GM23338 (cell line): ENCODE data around the gene TNS4. TPM values are rescaled to one million over a fixed set of nuclear protein-coding genes. Genes with fewer than 3 reads are reported as not detected.

Experiments used
- ATAC-seq: fragments of 200-7000 bp; cut with Tn5 transposase; 3 replicates; pipeline ENCODE4 v1.9.1; 2020
- DNase-seq: peaks from one replicate; pipeline ENCODE4 v3.0.0-alpha.2; 2015; ENCODE audit warnings: low spot score
- H2AFZ ChIP-seq: fragments of 200-600 bp; sonication (generic); 2 replicates; pipeline ENCODE4 v1.8.0; 2016; ENCODE audit warnings: antibody characterized with exemption, mild to moderate bottlenecking, moderate library complexity
- H3F3A ChIP-seq: fragments of 200-600 bp; sonication (generic); replicated peaks from 2 replicates; pipeline ENCODE4 v1.8.0; 2017; ENCODE audit warnings: antibody characterized with exemption, mixed run types, low read depth
- H3K27ac ChIP-seq: fragments of 200-600 bp; sonication (generic); 2 replicates; pipeline ENCODE4 v1.6.1; 2016; ENCODE audit warnings: low read depth
- H3K27me3 ChIP-seq: fragments of 200-600 bp; sonication (generic); 2 replicates; pipeline ENCODE4 v1.8.0; 2016; ENCODE audit warnings: mild to moderate bottlenecking, mixed run types, moderate library complexity; ENCODE audit not compliant: insufficient read depth
- H3K36me3 ChIP-seq: fragments of 200-600 bp; sonication (generic); 2 replicates; pipeline ENCODE4 v1.8.0; 2016; ENCODE audit warnings: mild to moderate bottlenecking; ENCODE audit not compliant: insufficient read depth
- H3K4me1 ChIP-seq: fragments of 200-600 bp; sonication (generic); 2 replicates; pipeline ENCODE4 v1.8.0; 2016; ENCODE audit warnings: mild to moderate bottlenecking, moderate library complexity; ENCODE audit not compliant: insufficient read depth
- H3K4me2 ChIP-seq: fragments of 200-600 bp; sonication (generic); 2 replicates; pipeline ENCODE4 v1.7.1; 2017; ENCODE audit warnings: mixed run types
- H3K4me3 ChIP-seq: fragments of 200-600 bp; sonication (generic); 2 replicates; pipeline ENCODE4 v1.6.1; 2016; ENCODE audit warnings: mixed run types
- H3K79me2 ChIP-seq: fragments of 200-600 bp; sonication (generic); replicated peaks from 2 replicates; pipeline ENCODE4 v1.8.0; 2017; ENCODE audit warnings: mild to moderate bottlenecking; ENCODE audit not compliant: insufficient read depth
- H3K9me2 ChIP-seq: fragments of 200-600 bp; sonication (generic); 2 replicates; pipeline ENCODE4 v1.8.0; 2017; ENCODE audit not compliant: insufficient read depth
- H4K20me1 ChIP-seq: fragments of 200-600 bp; sonication (generic); replicated peaks from 2 replicates; pipeline ENCODE4 v1.8.0; 2017; ENCODE audit warnings: mild to moderate bottlenecking; ENCODE audit not compliant: insufficient read depth
- H3K27ac Mint-ChIP-seq: 2 replicates; pipeline ENCODE4 v1.8.0; 2020; ENCODE audit warnings: inconsistent platforms, mild to moderate bottlenecking, moderate library complexity, mixed read lengths
- H3K27me3 Mint-ChIP-seq: 3 replicates; pipeline ENCODE4 v1.8.0; 2022; ENCODE audit warnings: low read depth, mild to moderate bottlenecking, moderate library complexity, mixed read lengths, inconsistent platforms; ENCODE audit not compliant: insufficient read depth, poor library complexity
- H3K36me3 Mint-ChIP-seq: 3 replicates; pipeline ENCODE4 v1.8.0; 2021; ENCODE audit warnings: low read depth, mild to moderate bottlenecking, inconsistent platforms, moderate library complexity, mixed read lengths
- H3K4me1 Mint-ChIP-seq: 3 replicates; pipeline ENCODE4 v1.8.0; 2020; ENCODE audit warnings: mild to moderate bottlenecking, inconsistent platforms, mixed read lengths
- H3K4me3 Mint-ChIP-seq: 3 replicates; pipeline ENCODE4 v1.8.0; 2021; ENCODE audit warnings: moderate library complexity, mild to moderate bottlenecking, inconsistent platforms, mixed read lengths
- H3K9me3 Mint-ChIP-seq: 3 replicates; pipeline ENCODE4 v1.8.0; 2020; ENCODE audit warnings: moderate library complexity, mild to moderate bottlenecking, inconsistent platforms, mixed read lengths
- CREB1 ChIP-seq: fragments of 250-450 bp; sonication (Bioruptor Pico); IDR thresholded peaks from 2 replicates; pipeline ENCODE4 v1.5.0; 2020; ENCODE audit warnings: low read depth, mild to moderate bottlenecking, moderate library complexity
- EZH2 ChIP-seq: fragments of 200-600 bp; sonication (generic); IDR thresholded peaks from one replicate; pipeline ENCODE4 v1.8.0; 2017; ENCODE audit warnings: antibody characterized with exemption, mild to moderate bottlenecking, low read depth; ENCODE audit not compliant: unreplicated experiment
- EZH2phosphoT487 ChIP-seq: fragments of 200-600 bp; sonication (generic); IDR thresholded peaks from one replicate; pipeline ENCODE4 v1.8.1; 2018; ENCODE audit warnings: antibody characterized with exemption; ENCODE audit not compliant: unreplicated experiment
- POLR2AphosphoS5 ChIP-seq: IDR thresholded peaks from 2 replicates; pipeline ENCODE4 v1.6.1; 2016; ENCODE audit warnings: antibody characterized with exemption, low read depth
- polyA plus RNA-seq: library from polyadenylated mRNA; unstranded; fragments of >200 nt; fragmentation: Nextera tagmentation; extraction: Ambion mirVana; gene quantifications from 2 replicates; pipeline ENCODE4 v1.2.1, GENCODE V29; 2016
- total RNA-seq: library from RNA; depleted of rRNA; stranded (reverse); fragments of >200 nt; shearing (Covaris generic); gene quantifications from 2 replicates; pipeline ENCODE4 v1.2.3, GENCODE V29; 2014
- TF ChIP-seq, protein P1 (sequence below): IDR thresholded peaks from 2 replicates; pipeline ENCODE4 v1.6.1; 2016; ENCODE audit warnings: antibody characterized with exemption
- TF ChIP-seq, protein P2 (sequence below), 2 experiments: fragments of 200-600 bp in 1 of 2; sonication (generic) in 1 of 2; conservative IDR thresholded peaks; 2 replicates each; pipeline versions ENCODE4 v1.5.1 to v1.6.1; 2016 to 2017; ENCODE audit warnings: antibody characterized with exemption in 2 of 2, low read depth in 2 of 2, mild to moderate bottlenecking in 2 of 2, moderate library complexity in 1 of 2
- TF ChIP-seq, protein P3 (sequence below): IDR thresholded peaks from one replicate; pipeline ENCODE4 v1.6.1; 2018; ENCODE audit warnings: antibody characterized with exemption; ENCODE audit not compliant: unreplicated experiment

The TNS4 gene
- total and polyA plus RNA-seq, 2 experiments from 2014 or later: 0.31 to 4.9 TPM

DNA sequence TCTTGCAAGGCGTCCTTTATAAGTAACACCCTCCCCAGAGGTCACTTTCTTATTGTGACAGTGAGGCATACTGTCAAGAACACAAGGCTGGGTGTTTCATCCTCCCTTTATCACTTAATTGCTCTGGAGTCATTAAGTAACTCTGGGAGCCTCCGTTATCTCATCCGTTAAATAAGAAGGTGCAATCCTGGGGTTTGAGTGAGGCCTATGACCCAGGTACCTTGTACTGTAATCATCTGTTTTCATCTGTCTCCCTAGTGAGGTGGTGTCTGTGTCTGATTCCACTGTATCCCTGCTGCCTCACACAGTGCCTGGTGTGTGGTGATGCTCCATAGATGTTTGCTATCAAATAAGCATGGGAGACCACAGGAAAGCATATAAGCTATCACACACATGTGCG, 17.7 kb downstream of the TNS4 start:
- no peak for ATAC-seq
- no peaks in the 10 kb centered on the region for H3K27me3 ChIP-seq
- peaks cover 2% of the 10 kb centered on the region; the same call in 2 of the 3 replicates for H3K9me3 Mint-ChIP-seq
- no peak overlapping the region for H3K27ac ChIP-seq
- no peaks in the 10 kb centered on the region for H3K79me2 ChIP-seq
- no peaks in the 10 kb centered on the region for H3F3A ChIP-seq
- no peak for DNase-seq
- H4K20me1 ChIP-seq: no peaks in the 10 kb centered on the region
- H3K9me2 ChIP-seq: 0 out of 2 replicates have a peak, but pooled peaks cover 3% of the 10 kb centered on the region
- H3K36me3 ChIP-seq: no peaks in the 10 kb centered on the region
- H3K4me1 Mint-ChIP-seq: peaks cover 38% of the 10 kb centered on the region
- H2AFZ ChIP-seq: no peak overlapping the region
- no peak overlapping the region for H3K4me2 ChIP-seq
- H3K36me3 Mint-ChIP-seq: peaks cover 2% of the 10 kb centered on the region; the same call in 2 of the 3 replicates
- no peak overlapping the region for H3K4me3 Mint-ChIP-seq
- TF ChIP-seq, protein P1, sequence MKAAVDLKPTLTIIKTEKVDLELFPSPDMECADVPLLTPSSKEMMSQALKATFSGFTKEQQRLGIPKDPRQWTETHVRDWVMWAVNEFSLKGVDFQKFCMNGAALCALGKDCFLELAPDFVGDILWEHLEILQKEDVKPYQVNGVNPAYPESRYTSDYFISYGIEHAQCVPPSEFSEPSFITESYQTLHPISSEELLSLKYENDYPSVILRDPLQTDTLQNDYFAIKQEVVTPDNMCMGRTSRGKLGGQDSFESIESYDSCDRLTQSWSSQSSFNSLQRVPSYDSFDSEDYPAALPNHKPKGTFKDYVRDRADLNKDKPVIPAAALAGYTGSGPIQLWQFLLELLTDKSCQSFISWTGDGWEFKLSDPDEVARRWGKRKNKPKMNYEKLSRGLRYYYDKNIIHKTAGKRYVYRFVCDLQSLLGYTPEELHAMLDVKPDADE: no peak
- no peak for TF ChIP-seq POLR2AphosphoS5
- TF ChIP-seq, protein P2, sequence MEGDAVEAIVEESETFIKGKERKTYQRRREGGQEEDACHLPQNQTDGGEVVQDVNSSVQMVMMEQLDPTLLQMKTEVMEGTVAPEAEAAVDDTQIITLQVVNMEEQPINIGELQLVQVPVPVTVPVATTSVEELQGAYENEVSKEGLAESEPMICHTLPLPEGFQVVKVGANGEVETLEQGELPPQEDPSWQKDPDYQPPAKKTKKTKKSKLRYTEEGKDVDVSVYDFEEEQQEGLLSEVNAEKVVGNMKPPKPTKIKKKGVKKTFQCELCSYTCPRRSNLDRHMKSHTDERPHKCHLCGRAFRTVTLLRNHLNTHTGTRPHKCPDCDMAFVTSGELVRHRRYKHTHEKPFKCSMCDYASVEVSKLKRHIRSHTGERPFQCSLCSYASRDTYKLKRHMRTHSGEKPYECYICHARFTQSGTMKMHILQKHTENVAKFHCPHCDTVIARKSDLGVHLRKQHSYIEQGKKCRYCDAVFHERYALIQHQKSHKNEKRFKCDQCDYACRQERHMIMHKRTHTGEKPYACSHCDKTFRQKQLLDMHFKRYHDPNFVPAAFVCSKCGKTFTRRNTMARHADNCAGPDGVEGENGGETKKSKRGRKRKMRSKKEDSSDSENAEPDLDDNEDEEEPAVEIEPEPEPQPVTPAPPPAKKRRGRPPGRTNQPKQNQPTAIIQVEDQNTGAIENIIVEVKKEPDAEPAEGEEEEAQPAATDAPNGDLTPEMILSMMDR (conservative IDR thresholded peaks at IDR 0.05; ENCODE audit: low read depth in 2 of 2): no peak
- H3K4me1 ChIP-seq: peaks cover 23% of the 10 kb centered on the region
- H3K27ac Mint-ChIP-seq: no peak overlapping the region
- peaks cover 14% of the 10 kb centered on the region for H3K27me3 Mint-ChIP-seq
- H3K4me3 ChIP-seq: no peak overlapping the region

DNA sequence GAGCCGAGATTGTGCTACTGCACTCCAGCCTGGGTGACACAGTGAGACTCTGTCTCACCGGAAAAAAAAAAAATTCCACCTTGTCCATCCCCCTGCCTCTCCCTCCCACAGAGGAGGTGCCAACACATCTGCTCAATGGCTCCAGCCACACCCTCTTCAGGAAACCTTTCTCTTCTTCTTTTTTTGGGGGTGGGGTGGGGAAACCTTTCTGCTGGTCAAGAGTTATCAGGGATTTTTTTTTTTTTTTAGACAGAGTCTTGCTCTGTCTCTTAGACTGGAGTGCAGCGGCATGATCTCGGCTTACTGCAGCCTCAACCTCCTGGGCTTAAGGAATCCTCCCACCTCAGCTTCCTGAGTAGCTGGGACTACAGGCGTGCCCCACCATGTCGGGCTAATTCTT, 18.7 kb downstream of the TNS4 start:
- H4K20me1 ChIP-seq: no peaks in the 10 kb centered on the region
- Mint-ChIP-seq H3K36me3 (peaks cover 3% of the 10 kb centered on the region; the same call in 2 of the 3 replicates), H3K9me3 (peaks cover 2% of the 10 kb centered on the region; the same call in 2 of the 3 replicates), H3K4me3 (no peak overlapping the region), H3K4me1 (peaks cover 34% of the 10 kb centered on the region), H3K27ac (no peak overlapping the region), H3K27me3 (peaks cover 14% of the 10 kb centered on the region)
- H3K9me2 ChIP-seq: 0 out of 2 replicates have a peak, but pooled peaks cover 3% of the 10 kb centered on the region
- no peaks in the 10 kb centered on the region for H3K27me3 ChIP-seq
- H3K79me2 ChIP-seq: no peaks in the 10 kb centered on the region
- DNase-seq (no peak), ATAC-seq (no peak)
- H3K4me3 ChIP-seq: no peak overlapping the region
- H3K27ac ChIP-seq: no peak overlapping the region
- H3K4me2 ChIP-seq: no peak overlapping the region
- no peak overlapping the region for H2AFZ ChIP-seq
- TF ChIP-seq EZH2 (no peak), CREB1 (no peak)
- H3K4me1 ChIP-seq: peaks cover 23% of the 10 kb centered on the region
- H3F3A ChIP-seq: no peaks in the 10 kb centered on the region
- no peaks in the 10 kb centered on the region for H3K36me3 ChIP-seq

DNA sequence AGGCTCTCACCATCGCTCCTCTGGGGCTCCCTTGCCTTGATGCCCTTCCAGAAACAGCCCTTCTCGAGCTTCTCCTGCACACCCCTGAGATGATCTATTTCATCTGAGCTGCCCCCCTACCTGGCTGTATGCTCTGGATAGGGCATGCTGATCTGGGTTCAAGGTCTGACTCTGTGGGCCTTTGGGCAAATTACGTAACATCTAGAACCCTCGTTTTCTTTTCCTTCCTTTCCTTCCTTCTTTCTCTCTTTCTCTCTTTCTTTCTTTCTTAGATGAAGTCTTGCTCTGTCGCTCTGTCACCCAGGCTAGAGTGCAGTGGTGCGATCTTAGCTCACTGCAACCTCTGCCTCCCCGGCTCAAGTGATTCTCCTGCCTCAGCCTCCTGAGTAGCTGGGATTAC, 20.3 kb downstream of the TNS4 start:
- ATAC-seq: no peak
- H3K4me3 Mint-ChIP-seq: no peak overlapping the region; the same call in 2 of the 3 replicates
- H3K36me3 Mint-ChIP-seq: peaks cover 3% of the 10 kb centered on the region; the same call in 1 of the 3 replicates
- Histone ChIP-seq H3F3A (no peaks in the 10 kb centered on the region), H3K4me1 (peaks cover 20% of the 10 kb centered on the region), H2AFZ (peak overlapping the region; percentile 56; the same call in 1 of the 2 replicates), H3K36me3 (no peaks in the 10 kb centered on the region), H4K20me1 (no peaks in the 10 kb centered on the region), H3K27ac (no peak overlapping the region), H3K4me3 (no peak overlapping the region), H3K4me2 (no peak overlapping the region), H3K79me2 (no peaks in the 10 kb centered on the region), H3K27me3 (no peaks in the 10 kb centered on the region), H3K9me2 (no peaks in the 10 kb centered on the region)
- DNase-seq: no peak
- no peak overlapping the region for H3K27ac Mint-ChIP-seq
- TF ChIP-seq, protein P3, sequence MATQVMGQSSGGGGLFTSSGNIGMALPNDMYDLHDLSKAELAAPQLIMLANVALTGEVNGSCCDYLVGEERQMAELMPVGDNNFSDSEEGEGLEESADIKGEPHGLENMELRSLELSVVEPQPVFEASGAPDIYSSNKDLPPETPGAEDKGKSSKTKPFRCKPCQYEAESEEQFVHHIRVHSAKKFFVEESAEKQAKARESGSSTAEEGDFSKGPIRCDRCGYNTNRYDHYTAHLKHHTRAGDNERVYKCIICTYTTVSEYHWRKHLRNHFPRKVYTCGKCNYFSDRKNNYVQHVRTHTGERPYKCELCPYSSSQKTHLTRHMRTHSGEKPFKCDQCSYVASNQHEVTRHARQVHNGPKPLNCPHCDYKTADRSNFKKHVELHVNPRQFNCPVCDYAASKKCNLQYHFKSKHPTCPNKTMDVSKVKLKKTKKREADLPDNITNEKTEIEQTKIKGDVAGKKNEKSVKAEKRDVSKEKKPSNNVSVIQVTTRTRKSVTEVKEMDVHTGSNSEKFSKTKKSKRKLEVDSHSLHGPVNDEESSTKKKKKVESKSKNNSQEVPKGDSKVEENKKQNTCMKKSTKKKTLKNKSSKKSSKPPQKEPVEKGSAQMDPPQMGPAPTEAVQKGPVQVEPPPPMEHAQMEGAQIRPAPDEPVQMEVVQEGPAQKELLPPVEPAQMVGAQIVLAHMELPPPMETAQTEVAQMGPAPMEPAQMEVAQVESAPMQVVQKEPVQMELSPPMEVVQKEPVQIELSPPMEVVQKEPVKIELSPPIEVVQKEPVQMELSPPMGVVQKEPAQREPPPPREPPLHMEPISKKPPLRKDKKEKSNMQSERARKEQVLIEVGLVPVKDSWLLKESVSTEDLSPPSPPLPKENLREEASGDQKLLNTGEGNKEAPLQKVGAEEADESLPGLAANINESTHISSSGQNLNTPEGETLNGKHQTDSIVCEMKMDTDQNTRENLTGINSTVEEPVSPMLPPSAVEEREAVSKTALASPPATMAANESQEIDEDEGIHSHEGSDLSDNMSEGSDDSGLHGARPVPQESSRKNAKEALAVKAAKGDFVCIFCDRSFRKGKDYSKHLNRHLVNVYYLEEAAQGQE: no peak
- TF ChIP-seq EZH2phosphoT487: no peak
- H3K9me3 Mint-ChIP-seq: peaks cover 4% of the 10 kb centered on the region
- peaks cover 11% of the 10 kb centered on the region for H3K27me3 Mint-ChIP-seq
- H3K4me1 Mint-ChIP-seq: peaks cover 30% of the 10 kb centered on the region
